ENCODE data around the gene OLFML2B. TPM values are rescaled to one million over a fixed set of nuclear protein-coding genes. Genes with fewer than 3 reads are reported as not detected.
A peak's percentile ranks its signal among the peaks of the same experiment; 100 is the strongest.

OLFML2B gene
- 1.2 and 2.2 TPM in 2 replicates for total RNA-seq
- 2.9 and 3.9 TPM in 2 replicates for polyA plus RNA-seq

DNA sequence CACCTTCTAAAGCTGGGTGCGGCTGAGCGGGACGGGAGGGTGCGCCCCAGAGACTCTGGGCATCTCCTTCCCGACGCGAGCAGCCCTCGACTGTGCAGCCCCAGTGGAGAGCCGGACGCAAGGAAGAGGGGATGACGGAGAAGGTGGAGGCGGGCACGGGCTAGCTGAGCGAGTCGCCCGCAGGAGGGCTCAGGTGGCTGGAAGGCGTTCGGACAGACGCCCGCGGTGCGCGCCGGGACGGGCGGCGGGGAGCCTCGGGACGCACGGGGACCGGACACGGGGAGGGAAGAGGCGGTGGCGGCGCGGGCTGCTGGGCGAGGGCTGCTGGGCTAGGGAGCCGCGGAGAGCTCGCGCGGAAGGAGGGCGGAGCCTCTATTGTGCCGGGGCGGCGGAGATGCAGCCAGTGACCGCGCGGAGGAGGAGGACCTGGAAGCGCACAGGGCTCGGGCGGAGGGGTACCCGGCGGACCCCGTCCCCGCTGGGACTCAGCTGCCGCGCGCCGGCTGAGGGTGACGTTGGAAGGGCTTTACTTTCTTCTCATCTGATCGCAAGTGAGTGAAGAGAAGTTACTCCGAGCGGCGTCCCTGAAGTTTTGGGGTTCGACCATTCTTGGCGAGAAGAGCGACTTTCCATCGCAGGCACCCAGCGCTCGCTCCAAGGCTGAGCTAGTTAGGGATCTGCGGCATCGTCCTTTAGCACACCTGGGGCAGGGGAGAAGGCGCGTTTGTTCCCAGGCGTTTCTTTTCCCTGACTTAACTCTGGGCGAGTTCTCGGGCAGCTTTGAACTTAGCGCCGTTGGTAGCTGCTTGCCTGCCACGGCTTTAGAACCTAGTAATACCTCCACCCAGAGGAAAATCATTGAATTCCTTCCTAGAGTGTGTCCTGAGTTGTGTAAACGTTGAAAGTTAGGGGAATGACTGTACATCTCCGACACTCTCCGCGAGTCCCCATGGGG is at the start of gene OLFML2B:
Gene OLFML2B, minus strand, starts transcription at position 323 of the 955 bp plus-strand sequence. CDS start 439 bp downstream, outside the sequence.
- Histone ChIP-seq H3K9me2 (replicated peaks; ENCODE audit: insufficient read depth) (no peaks in the 10 kb centered on the region), H4K20me1 (ENCODE audit: insufficient read depth, poor library complexity, severe bottlenecking) (no peaks in the 10 kb centered on the region), H3K4me1 (ENCODE audit: insufficient read depth) (peaks cover 4% of the 10 kb centered on the region), H3K79me2 (no peaks in the 10 kb centered on the region), H3K36me3 (replicated peaks; ENCODE audit: insufficient read depth, low read depth) (no peaks in the 10 kb centered on the region), H3K4me2 (peak within 1 kb of the TSS; percentile 97), H3K27me3 (peaks cover 19% of the 10 kb centered on the region), H3K4me3 (peak within 1 kb of the TSS; percentile 78), H3K9me3 (ENCODE audit: low read depth) (no peaks in the 10 kb centered on the region), H3K27ac (no peak within 1 kb of the TSS), H2AFZ (peak within 1 kb of the TSS; percentile 78)
- DNase-seq (ENCODE audit: low spot score) = peak; percentile 71
- WGBS (ENCODE audit: low lambda C conversion rate, missing lambda C conversion rate) = 2% methylated on average over 70 of the region's 85 CpGs
- no peak for TF ChIP-seq EZH2 (IDR thresholded peaks at IDR 0.05; ENCODE audit: borderline replicate concordance)
- TF ChIP-seq CTCF (IDR thresholded peaks at IDR 0.05; ENCODE audit: poor library complexity) = peak; percentile 52

DNA sequence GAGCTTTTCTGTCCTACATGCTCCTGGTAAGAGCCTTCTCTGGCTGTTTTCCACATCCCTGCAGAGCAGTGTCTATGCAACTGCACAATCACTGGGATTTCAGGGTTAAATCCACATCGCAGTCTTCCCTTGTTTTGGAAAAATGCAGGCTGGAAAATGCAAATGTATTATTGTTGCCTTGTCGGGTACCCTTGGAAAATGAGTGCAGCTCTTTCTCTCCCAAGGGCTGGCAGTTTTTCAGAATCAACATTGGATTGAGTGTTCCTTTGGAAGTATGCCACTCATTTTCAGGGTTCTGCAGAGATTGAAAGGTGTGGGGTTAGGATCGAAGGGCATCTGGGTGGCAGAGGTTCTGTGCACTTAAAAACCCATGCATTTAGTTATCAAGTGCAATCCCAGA is 49.1 kb upstream of the OLFML2B start:
- H2AFZ ChIP-seq = no peak overlapping the region
- H3K4me2 ChIP-seq = no peak overlapping the region
- peaks cover 47% of the 10 kb centered on the region for H3K79me2 ChIP-seq
- TF ChIP-seq EZH2 (IDR thresholded peaks at IDR 0.05; ENCODE audit: borderline replicate concordance) (no peak), CTCF (IDR thresholded peaks at IDR 0.05; ENCODE audit: poor library complexity) (no peak), EZH2phosphoT487 (IDR thresholded peaks at IDR 0.05; ENCODE audit: low read depth, severe bottlenecking, unreplicated experiment) (no peak)
- no peaks in the 10 kb centered on the region for H4K20me1 ChIP-seq (ENCODE audit: insufficient read depth, poor library complexity, severe bottlenecking)
- 82% methylated on average over 3 of the region's 3 CpGs for WGBS (ENCODE audit: low lambda C conversion rate, missing lambda C conversion rate)
- no peak for DNase-seq (ENCODE audit: low spot score)
- no peak overlapping the region for H3K27ac ChIP-seq
- peaks cover 12% of the 10 kb centered on the region for H3K4me1 ChIP-seq (ENCODE audit: insufficient read depth)
- H3K9me2 ChIP-seq (replicated peaks; ENCODE audit: insufficient read depth) = no peaks in the 10 kb centered on the region
- no peak overlapping the region for H3K4me3 ChIP-seq
- H3K9me3 ChIP-seq (ENCODE audit: low read depth) = no peaks in the 10 kb centered on the region
- H3K27me3 ChIP-seq = no peaks in the 10 kb centered on the region
- no peaks in the 10 kb centered on the region for H3K36me3 ChIP-seq (replicated peaks; ENCODE audit: insufficient read depth, low read depth)

DNA sequence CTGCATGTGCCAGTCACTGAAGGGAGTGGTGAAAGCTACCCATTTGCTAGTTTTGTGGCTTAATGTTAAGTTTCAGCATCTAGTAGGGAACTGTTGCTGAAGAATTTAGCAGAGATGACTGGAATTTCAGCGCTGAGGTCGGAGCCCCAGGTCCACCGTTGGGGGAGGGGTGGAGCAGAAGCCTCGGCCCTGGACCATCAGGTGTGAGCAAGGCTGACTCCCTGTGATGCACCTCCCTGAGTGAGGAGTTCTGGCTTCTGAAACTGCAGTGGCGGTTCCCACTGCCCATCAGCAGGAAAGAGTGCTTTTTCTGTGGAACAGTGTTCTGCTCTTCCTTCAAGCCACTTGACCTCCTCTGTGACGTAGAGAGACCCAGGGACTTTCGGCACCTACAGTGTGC is 47.2 kb upstream of the OLFML2B start:
- Histone ChIP-seq H3K4me2 (peak overlapping the region; percentile 98), H3K27me3 (no peaks in the 10 kb centered on the region), H3K9me2 (replicated peaks; ENCODE audit: insufficient read depth) (no peaks in the 10 kb centered on the region), H3K4me1 (ENCODE audit: insufficient read depth) (peaks cover 12% of the 10 kb centered on the region), H4K20me1 (ENCODE audit: insufficient read depth, poor library complexity, severe bottlenecking) (no peaks in the 10 kb centered on the region), H3K36me3 (replicated peaks; ENCODE audit: insufficient read depth, low read depth) (no peaks in the 10 kb centered on the region), H3K27ac (no peak overlapping the region), H3K79me2 (peaks cover 39% of the 10 kb centered on the region), H3K9me3 (ENCODE audit: low read depth) (no peaks in the 10 kb centered on the region), H2AFZ (peak overlapping the region; percentile 57), H3K4me3 (peak overlapping the region; percentile 95)
- TF ChIP-seq EZH2phosphoT487 (IDR thresholded peaks at IDR 0.05; ENCODE audit: low read depth, severe bottlenecking, unreplicated experiment) (no peak), EZH2 (IDR thresholded peaks at IDR 0.05; ENCODE audit: borderline replicate concordance) (no peak), CTCF (IDR thresholded peaks at IDR 0.05; ENCODE audit: poor library complexity) (no peak)
- 23% methylated on average over 7 of the region's 7 CpGs for WGBS (ENCODE audit: low lambda C conversion rate, missing lambda C conversion rate)
- peak; percentile 33 for DNase-seq (ENCODE audit: low spot score)

Measured in hepatocyte (in vitro differentiated cells).